Activated naive CD4-positive, alpha-beta T cell treated with Interleukin-2 at 50 U/mL for 16 hours (primary cell): ENCODE results near the gene SMYD3.
"Not testable (repeated sequence)": the region's sequence is repeated elsewhere in the genome, so short reads cannot be mapped to it uniquely, and the experiment has no call there.

Experiments used
- DNase-seq: peaks from one replicate; pipeline ENCODE4 v3.0.0-alpha.2; 2020

SMYD3 gene

DNA sequence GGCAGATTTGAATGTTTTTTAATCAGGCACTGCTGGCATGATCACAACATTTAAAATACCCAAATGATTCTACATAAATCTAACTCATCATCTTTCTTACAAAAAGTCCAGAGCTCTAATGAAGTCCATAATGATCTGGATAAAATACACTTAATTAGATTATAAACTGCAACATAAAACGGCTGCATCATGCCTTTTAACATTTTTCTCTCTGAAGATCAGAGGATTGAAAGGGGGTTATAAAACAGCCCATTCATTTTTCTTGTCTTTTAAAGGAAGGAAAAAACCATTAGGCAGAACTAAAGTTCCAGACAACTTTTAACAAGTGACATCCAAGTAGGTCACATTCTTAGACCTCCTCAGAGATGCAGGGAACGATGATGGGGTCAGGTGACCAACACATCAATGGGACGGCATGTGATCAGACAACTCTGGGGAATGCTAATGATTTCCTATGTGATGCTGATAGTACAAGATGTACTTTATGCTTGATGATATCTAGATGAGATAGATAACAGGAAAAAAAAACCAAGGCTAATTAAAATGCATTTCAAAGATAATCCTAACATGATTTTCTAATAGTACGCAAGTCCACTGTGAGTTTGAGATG lies 455.1 kb downstream of the SMYD3 start:
- DNase-seq = no peak

DNA sequence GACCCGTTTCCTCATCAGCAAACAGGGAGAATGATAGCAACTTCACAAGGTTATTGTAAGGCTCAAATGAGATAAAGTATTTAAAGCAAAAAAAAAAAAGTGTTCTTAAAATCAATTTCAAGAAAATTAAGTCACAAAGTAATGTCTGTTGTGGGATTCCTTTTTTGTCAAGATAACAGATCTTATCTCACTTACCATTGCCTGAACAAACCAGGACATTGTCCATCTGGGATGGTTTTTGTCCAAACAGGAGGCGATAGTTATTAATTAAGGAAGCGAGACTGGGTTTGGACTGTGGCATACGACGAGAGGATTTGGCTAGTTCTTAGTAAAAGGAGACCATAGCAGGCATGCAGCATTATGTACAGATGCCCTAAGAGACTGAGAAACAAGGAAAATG lies 458.4 kb downstream of the SMYD3 start:
- no peak for DNase-seq

DNA sequence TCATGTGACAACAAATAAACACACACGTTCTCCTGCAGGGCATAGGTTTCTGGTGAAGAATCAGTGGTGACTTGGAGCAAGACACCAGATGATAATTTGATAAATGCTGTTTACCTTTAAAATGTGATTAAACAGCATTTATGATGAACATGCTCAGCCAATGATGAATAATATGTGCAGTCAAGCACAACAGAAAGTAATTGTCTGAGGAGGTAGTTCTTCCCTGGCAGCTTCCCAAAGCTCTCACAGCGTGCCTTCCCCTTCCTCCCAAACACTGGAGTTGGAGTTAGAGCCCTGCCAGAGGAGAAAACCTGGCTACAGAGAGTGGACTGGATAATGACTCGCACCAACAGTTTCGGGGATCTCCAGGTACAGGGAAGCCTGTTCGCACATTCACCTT lies 463.5 kb downstream of the SMYD3 start:
- no peak for DNase-seq

DNA sequence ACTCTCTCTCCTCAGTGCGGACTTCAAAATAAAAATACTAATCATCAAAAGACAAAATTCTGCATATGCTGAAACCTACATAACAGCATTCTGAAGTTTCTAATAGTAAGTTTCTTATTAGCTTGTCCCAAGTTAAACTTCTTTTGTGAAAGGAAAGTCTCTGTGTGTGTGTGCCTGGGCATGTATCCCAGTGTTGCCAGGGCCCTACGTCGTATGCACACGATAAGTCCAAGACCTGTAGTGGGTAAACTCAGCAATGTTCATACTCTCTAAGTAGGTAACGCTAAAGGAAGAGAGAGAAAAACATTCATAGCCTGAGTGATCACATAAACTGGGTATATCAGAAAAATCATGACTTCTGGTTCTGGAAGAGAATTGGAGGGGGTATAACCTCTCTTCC lies 465.7 kb downstream of the SMYD3 start:
- DNase-seq = no peak

DNA sequence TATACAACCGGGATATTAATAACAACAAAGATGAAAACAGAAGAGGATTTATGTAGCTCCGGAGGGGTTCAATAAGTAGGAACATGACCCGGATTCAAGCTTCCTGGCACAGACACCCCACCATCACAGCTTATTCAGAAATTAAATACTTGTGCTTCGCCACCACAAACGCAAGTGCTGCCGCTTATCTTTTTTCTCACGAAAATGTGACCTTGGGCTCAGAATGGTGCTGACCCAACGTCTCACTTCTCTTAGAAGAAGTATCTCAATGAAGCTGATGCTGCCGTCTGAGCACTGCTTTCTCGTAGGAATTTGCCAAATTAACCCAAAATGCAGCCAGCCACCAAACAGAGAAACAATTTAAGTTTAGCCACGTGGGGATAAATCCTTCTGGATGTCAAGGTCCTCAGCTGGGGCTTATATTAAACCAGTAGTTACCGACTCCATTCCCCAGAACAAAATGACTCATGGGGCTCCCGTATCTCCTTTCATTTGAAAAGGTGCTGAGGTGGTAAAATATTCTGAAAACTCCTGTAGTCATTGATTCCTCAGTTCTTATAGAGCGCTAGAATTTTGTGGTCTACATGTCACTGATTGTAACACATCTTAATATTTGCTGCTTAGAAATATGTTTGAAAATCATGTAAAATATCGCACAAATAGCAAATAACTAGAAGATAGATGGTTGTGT lies 466.7 kb downstream of the SMYD3 start:
- no peak for DNase-seq

DNA sequence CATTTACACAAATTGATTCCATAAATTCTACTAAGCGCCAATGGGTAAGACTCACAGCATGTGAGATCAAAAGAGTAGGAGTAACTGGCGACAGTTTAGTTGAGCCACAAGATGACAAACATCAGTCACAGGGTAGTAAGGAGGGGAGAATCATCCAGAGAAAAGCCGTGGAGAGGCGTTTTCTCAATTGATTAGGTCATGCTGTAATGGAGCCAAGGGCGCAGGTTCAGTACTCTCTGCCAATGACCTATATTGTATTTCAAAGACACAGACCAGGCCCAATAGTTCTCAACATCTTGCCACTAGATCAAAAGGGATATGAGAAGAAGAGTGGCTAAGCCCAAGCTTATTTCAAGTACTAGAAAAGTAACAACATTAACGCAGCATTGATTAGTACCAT lies 467.5 kb downstream of the SMYD3 start:
- DNase-seq = no peak

DNA sequence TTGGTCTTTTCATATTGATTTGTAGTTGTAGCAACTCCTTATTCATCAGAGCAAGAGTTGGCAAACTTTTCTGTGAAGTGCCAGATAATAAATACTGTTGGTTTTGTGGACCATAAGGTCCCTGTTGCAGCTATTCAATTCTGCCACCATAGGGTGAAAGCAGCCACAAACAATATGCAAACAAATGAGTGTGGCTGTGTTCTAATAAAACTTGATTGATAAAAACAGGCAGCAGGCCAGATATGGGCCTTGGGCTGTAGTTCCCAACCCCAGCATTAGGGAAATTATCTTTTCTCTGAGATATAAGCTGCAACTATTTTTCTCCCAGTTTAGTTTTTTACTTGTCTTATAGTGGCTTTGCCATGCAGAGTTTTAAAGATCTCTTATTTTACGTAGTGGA lies 469.2 kb downstream of the SMYD3 start:
- DNase-seq = no peak

DNA sequence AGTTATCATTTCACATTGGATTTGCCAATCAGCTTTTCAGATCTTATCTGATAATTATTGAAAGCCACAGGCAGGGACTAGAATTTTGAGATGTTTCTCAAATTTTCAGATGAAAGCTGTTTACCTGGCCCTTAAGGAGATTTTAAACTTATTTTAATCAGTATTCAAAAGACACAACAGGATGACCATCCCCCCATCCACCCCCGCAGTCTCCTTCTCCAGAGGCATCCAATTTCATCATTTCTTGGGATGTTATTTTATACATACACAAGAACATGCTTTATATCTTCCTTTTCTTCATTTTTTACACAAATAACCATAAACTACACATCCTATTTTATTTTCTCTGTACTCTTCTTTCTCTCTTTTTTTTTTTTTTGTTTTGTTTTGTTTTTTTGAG lies 470.9 kb downstream of the SMYD3 start:
- no peak for DNase-seq

DNA sequence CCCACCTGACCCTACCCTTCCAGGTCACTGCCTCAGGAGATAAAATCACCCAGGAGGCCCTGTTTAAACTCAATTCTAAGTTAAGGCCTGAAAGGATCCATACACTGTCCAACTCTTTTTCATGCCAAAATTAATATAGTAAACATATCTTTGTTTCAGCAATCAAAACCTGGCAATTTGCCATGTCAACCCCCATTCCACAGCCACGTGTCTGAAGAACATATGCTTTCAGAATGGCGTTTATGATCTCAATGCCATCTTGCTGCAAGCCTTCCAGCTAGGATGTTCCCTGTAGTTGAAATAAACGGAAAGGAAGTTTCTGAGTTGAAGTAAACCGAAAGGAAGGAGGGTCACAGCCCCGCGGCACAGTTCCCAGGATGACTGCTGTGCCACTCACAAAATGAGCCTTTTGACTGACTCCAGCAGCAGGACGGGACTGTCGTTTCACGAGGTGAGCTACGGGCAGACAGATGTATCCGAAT lies 472.0 kb downstream of the SMYD3 start:
- no peak for DNase-seq

DNA sequence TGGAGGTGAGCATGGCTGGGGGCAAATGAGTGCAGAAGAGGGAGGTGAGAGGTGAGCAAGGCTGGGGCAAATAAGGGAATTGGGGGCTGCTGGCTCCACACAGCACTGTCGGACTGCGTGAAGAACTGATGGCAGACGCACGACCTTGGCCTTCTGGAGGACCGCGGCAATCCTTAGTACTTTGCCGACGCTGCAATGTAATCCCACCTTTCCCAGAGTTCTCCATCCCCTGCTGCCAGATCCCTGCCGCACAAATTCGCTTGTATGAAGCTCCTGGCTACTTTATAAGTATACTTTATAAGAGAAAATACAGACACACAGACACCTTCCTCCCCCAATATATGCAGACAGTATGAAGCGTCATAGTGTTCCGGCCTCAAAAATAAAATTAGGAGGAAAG lies 472.4 kb downstream of the SMYD3 start:
- DNase-seq = no peak

DNA sequence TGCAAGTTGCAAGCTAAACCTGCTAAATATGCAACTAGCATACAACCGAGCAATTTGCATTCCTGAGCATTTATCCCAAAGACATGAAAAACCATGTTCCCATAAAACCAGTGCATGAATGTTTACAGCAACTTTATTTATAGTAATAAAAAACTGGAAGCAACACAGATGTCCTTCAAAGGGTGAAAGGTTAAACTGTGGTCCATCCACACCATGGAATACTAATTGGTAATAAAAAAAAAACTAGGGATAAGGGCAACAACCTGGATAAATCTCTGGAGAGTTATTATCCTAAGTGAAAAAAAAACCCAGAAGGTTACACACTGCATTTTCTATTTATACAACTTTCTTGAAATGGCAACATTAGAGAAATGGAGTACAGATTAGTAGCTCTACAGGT lies 474.1 kb downstream of the SMYD3 start:
- no peak for DNase-seq

DNA sequence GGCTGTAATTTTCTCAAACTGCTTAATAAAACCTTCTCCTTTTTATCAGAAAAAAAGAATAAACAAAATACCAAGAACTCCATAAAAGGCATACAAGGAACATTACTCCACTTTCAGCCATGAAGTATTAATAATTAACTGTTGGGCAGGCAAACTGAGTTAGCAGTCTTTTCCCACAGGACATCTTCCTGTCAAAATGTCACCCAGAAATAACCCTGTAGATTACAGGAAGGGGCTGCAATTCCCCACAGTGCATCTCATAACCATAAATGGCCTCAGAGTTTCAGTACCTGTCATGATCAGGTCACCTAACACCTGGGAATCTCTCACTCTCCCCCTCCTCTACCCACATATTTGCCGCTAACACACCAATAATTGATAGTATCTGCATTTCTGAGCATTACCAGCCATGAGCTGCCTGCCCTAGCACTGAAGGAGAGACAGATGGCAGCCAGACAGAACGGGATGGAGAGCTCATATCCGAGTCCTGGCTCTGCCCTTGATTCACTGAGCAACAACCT lies 475.0 kb downstream of the SMYD3 start:
- no peak for DNase-seq

DNA sequence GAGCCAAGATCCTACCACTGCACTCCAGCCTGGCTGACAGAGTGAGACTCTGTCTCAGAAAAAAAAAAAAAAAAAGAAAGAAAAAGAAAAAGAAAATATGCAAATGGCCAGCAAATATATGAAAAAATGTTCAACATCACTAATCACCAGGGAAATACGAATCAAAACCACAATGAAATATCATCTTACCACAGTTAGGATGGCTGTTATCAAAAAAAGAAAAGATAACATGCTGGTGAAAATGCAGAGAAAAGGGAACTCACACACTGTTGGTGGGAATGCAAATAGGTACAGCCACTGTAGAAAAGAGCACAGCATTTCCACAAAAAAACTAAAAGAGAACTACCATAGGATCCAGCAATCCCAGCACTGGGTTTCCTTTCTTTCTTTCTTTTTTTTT lies 477.5 kb downstream of the SMYD3 start:
- DNase-seq = no peak

DNA sequence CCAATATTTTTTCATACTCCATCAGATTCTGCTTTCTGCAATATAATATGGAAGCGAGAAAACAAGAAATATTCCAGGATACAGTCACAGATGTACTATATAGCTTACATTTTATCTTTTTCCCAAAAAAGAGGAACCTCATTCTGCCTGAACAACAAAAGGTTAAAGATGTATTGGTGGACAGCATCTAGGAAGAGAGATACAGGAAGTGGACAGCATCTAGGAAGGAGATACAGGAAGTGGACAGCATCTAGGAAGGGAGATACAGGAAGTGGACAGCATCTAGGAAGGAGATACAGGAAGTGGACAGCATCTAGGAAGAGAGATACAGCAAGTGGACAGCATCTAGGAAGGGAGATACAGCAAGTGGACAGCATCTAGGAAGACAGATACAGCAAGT lies 483.0 kb downstream of the SMYD3 start:
- not testable (repeated sequence) for DNase-seq

DNA sequence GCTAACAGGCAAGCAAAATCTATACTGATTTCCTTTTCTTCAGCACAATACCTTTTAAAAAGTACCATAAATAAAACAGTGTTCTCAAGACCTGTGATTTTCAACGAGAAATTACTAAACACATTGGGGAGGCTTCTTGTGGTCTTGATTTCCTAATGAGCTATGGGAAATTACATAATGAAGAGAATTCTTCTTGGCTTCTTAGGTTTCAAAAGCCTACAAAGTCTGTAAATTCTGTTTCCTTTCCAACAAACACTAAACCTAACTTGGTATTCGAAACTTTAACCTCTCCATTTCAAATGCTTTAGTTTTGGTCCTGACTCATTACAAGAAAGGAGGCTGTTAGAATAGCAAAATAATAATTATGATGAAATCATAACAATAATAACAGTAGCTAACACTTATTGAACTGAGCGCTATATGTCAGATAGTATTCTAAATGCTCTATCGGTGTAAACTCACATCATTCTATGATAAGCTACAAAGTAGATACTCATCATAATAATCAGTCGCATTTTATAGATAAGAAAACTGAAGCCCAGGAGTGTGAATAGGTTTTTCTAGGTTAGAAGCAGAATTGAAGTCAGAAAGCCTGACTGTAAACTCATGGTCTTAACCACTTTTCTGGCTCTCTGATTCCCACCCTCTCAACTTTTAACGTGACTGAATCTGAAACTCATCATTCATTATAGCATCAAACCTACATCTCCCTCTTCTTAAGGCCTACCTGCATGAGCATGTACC lies 486.7 kb downstream of the SMYD3 start:
- no peak for DNase-seq

DNA sequence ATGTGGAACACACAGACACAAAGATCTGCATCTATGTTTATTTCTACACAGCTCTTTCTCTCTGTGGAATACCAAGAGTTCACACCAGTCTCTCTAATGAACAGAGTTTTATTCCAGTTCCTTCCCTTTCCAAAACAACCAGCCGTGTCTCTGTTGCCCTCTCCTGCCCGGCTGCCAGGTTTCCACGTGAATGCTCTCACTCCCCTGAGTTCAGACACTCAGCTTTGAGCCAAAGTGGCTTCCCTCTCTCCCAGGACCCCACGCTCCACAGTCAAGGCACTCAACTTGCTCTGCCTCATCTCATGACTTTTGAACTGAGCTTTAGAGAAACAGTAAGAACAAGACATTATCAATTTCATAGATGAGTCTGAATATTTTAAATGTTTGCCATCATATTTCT lies 488.9 kb downstream of the SMYD3 start:
- DNase-seq = no peak

DNA sequence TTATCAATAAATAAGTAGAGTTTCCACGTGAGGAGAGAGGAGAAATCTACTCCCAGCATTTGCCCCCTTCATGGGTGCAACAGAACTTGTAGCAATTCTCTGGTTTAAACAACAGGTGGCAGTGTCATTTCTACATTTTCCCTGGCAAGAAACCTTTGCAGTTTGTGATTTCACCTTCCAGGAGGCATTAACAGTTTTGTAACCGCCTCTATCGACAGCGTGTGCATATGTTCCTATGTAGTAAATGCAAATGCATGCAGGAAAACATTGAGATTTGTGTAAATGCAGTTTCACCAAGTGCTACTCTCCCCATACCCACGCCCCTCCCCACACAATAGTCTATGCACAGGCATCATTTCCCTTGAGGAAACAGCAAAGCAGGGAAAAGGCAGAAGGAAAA lies 494.7 kb downstream of the SMYD3 start:
- DNase-seq = no peak

DNA sequence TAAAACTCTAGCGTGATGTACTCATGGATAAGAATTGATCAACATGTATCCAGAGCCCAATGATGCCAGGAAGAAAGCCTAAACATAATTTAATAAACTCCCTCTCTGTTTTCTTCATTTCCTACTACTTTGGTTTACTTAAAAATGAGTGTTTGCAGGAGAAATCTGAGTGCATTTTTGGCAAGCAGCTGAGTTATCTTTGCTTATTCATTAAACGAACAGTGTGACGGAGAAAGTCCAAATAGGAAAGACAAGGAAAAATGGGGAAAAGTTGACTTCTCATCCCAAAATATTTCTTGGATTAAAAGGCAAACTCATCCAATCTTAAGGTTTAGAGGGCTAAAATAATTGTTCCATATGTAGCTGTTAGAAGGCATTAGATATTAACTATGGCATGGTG lies 496.7 kb downstream of the SMYD3 start:
- DNase-seq = no peak

DNA sequence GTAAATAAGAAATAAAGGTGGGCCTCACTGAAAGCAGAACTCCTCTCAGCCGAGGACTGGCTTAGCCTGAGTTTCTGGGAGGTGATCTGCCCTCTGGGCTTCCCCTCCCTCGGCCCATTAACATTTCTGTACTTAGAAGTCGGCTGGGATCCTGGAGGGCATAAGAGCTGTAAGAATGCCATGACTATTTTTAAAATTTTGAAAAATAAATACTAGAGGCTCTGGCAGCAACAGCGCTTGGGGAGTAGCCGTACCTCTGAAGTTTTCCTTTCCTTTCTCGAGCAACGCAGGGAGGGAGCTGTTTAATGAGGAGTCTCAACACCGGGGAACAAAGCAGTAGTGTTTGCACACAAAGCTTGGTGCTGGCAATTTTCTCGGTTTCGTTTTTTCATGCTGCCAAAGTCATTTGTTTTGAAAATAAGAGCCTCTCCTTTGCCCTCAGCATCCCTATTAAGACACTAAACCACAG lies 498.7 kb downstream of the SMYD3 start:
- no peak for DNase-seq

DNA sequence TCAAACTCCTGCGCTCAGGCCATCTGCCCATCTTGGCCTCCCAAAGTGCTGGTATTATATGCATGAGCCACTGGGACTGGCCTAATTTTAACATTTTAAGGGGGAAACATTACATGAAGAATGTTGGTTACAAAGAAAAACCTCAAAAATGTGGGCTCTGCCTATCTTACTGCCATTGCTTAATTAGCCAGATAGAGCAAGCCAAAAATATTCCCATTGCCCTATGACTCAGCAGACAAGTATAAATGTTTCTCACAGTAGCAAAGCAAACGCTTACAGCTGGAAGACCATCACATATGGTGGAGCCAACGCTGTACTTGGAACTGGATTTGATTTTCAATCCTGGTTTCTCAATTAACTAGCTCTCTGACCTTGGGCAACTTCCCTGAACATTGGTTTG lies 502.0 kb downstream of the SMYD3 start:
- no peak for DNase-seq

DNA sequence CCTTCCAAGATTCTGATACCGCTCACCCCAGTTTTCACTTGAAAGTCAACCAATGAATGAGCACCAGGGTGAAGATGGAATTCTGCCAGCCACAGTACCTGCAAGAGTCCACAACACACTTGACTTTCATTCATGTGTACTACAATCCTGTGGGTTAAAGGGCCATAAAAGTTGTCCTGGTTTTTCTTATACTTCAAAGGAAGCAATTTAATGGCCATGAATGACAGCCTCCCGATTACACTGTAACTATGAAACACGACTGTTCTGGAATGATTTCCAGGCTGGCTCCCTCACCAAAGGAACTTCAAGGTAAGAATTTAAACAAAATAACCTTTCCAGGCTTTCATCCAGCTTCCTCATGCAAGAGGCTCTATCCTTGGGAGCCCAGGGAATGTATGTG lies 502.8 kb downstream of the SMYD3 start:
- DNase-seq = no peak

DNA sequence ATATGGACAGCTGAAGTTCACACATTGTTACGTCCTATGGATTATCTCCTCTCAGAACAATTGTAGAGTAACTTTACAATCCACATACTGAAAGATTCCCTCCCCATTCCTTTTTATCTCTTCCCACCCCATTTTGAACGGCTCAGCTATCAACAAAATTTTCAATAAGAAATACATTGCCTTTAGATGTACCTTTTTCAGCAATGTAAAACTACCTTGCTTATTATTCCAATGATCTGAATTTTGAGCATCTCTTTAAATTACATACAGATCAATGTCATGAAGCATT lies 503.7 kb downstream of the SMYD3 start:
- no peak for DNase-seq

DNA sequence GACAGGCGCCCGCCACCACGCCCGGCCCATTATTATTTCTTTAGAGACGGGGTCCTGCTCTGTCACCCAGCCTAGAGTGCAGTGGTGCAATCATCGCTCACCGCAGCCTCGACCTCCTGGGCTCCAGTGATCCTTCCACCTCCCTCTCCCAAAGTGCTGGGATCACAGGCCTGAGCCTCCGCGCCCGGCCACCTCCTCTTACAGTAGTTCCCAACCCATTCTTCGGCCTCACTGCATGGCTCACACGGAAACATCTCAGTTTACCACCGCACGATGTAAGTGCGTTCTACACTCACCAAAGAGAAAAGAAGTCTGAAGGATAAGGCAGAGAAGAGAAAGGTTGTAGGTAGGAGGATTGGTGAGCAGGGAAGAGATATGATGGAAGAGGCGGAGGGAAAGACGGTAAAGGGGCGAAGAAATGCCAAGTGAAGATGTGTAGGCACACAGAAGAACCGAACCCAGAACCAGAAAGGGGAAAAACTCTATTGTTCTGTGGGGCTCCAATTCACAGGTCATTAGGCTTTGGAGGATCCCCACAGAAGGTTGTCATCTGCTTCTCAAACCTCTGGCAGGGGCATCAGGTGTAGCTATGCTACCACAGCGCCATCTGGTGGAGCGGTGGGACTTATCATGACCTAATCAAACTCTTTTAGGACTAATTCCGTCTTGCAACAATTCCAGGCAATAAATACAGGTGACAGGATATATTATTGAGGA lies 504.2 kb downstream of the SMYD3 start:
- peak; percentile 79 for DNase-seq

DNA sequence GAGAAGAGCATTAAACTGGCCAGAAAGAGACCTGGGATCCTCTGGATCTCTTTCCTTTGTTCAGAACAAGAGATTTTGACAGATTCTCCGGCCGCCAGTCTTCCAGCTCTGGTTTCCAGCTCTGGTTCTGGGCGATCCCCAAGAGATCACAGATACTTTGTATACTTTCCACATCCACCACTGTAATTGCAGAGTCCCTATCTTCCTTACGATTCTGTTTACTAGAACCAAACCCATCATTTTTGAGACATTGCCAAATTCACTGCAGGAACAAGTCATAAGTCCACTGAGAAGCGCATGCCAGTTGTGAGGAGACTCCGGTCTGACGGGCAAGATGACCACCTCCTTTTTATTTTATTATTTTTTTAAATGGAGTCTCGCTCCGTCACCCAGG lies 505.2 kb downstream of the SMYD3 start:
- no peak for DNase-seq
